Astrocyte (in vitro differentiated cells and primary cell): ENCODE data around the gene LBHD1. TPM values are rescaled to one million over a fixed set of nuclear protein-coding genes. Genes with fewer than 3 reads are reported as not detected.

Experiments used
- DNase-seq: peaks from one replicate; pipeline ENCODE4 v3.0.0-alpha.2; 2010; ENCODE audit warnings: low read depth
- FAIRE-seq: peaks from 2 replicates; lab custom pipeline; 2011; peaks lifted over from hg19 to GRCh38; lab: Jason Lieb, UNC
- H2AFZ ChIP-seq: 2 replicates; pipeline ENCODE4 v1.6.0; 2012; ENCODE audit warnings: low read depth, low read length, inconsistent platforms
- H3K27ac ChIP-seq: 2 replicates; pipeline ENCODE4 v1.5.1; 2011; ENCODE audit warnings: low read depth, low read length, inconsistent platforms
- H3K27me3 ChIP-seq: 2 replicates; pipeline ENCODE4 v1.6.0; 2011; ENCODE audit warnings: low read length, inconsistent platforms; ENCODE audit not compliant: insufficient read depth
- H3K36me3 ChIP-seq: 2 replicates; pipeline ENCODE4 v1.5.1; 2011; ENCODE audit warnings: low read length, inconsistent platforms; ENCODE audit not compliant: insufficient read depth
- H3K4me1 ChIP-seq: 2 replicates; pipeline ENCODE4 v1.5.1; 2011; ENCODE audit warnings: low read length, inconsistent platforms; ENCODE audit not compliant: insufficient read depth
- H3K4me2 ChIP-seq: 2 replicates; pipeline ENCODE4 v1.6.0; 2012; ENCODE audit warnings: low read length, inconsistent platforms
- H3K4me3 ChIP-seq: 2 replicates; pipeline ENCODE4 v1.5.1; 2011; ENCODE audit warnings: low read depth, mild to moderate bottlenecking, low read length, inconsistent platforms; ENCODE audit not compliant: insufficient read depth
- H3K79me2 ChIP-seq: 2 replicates; pipeline ENCODE4 v1.6.0; 2012; ENCODE audit warnings: mild to moderate bottlenecking, low read length, inconsistent platforms; ENCODE audit not compliant: insufficient read depth
- H3K9ac ChIP-seq: 2 replicates; pipeline ENCODE4 v1.6.0; 2012; ENCODE audit warnings: mild to moderate bottlenecking, low read length, inconsistent platforms
- H3K9me3 ChIP-seq: 2 replicates; pipeline ENCODE4 v1.5.1; 2012; ENCODE audit warnings: low read depth, mild to moderate bottlenecking, low read length, inconsistent platforms; ENCODE audit not compliant: insufficient read depth
- H4K20me1 ChIP-seq: 2 replicates; pipeline ENCODE4 v1.6.0; 2012; ENCODE audit warnings: low read length, inconsistent platforms; ENCODE audit not compliant: insufficient read depth
- H3K27ac Mint-ChIP-seq: one replicate; pipeline ENCODE4 v1.8.0; 2021; ENCODE audit warnings: mild to moderate bottlenecking, mixed read lengths; ENCODE audit not compliant: unreplicated experiment
- H3K27me3 Mint-ChIP-seq: one replicate; pipeline ENCODE4 v1.8.0; 2021; ENCODE audit warnings: low read depth, mixed read lengths; ENCODE audit not compliant: unreplicated experiment
- H3K36me3 Mint-ChIP-seq: one replicate; pipeline ENCODE4 v1.8.0; 2021; ENCODE audit warnings: low read depth, mixed read lengths; ENCODE audit not compliant: unreplicated experiment
- H3K4me1 Mint-ChIP-seq: one replicate; pipeline ENCODE4 v1.8.0; 2021; ENCODE audit warnings: low read depth, mixed read lengths; ENCODE audit not compliant: unreplicated experiment
- H3K4me3 Mint-ChIP-seq: one replicate; pipeline ENCODE4 v1.8.0; 2021; ENCODE audit warnings: mild to moderate bottlenecking, moderate library complexity, mixed read lengths; ENCODE audit not compliant: unreplicated experiment
- H3K9me3 Mint-ChIP-seq: one replicate; pipeline ENCODE4 v1.8.0; 2021; ENCODE audit warnings: mild to moderate bottlenecking, mixed read lengths; ENCODE audit not compliant: unreplicated experiment
- CTCF ChIP-seq: IDR thresholded peaks from 2 replicates; pipeline ENCODE4 v1.5.1; 2011; ENCODE audit warnings: low read depth, mild to moderate bottlenecking, inconsistent platforms, low read length, moderate library complexity; ENCODE audit not compliant: insufficient read depth
- EZH2 ChIP-seq: IDR thresholded peaks from 2 replicates; pipeline ENCODE4 v1.6.1; 2012; ENCODE audit warnings: mild to moderate bottlenecking, low read length, inconsistent platforms; ENCODE audit not compliant: insufficient read depth
- total RNA-seq: library from RNA; stranded (reverse); gene quantifications from 2 replicates; pipeline ENCODE4 v1.2.1, GENCODE V29; 2021

LBHD1 gene
- total RNA-seq, 1 donor from 2014 or later = 8.0 TPM

GRCh38 chr11:62615521-62615920, 56.5 kb downstream of the LBHD1 start:
- no peaks in the 10 kb centered on the region for H3K9me3 ChIP-seq
- peaks cover 15% of the 10 kb centered on the region for H3K4me1 ChIP-seq
- Mint-ChIP-seq H3K4me3 (no peak overlapping the region), H3K27me3 (no peaks in the 10 kb centered on the region), H3K9me3 (no peaks in the 10 kb centered on the region), H3K4me1 (peaks cover 13% of the 10 kb centered on the region), H3K27ac (no peak overlapping the region), H3K36me3 (no peaks in the 10 kb centered on the region)
- H3K36me3 ChIP-seq = no peaks in the 10 kb centered on the region
- TF ChIP-seq EZH2 (no peak), CTCF (no peak)
- no peaks in the 10 kb centered on the region for H4K20me1 ChIP-seq
- no peak overlapping the region for H3K27ac ChIP-seq
- H2AFZ ChIP-seq = no peak overlapping the region
- H3K4me3 ChIP-seq = no peak overlapping the region
- peaks cover 13% of the 10 kb centered on the region for H3K79me2 ChIP-seq
- DNase-seq (no peak), FAIRE-seq (no peak)
- no peaks in the 10 kb centered on the region for H3K27me3 ChIP-seq
- H3K9ac ChIP-seq = no peak overlapping the region
- no peak overlapping the region for H3K4me2 ChIP-seq

GRCh38 chr11:62614275-62614674, 57.8 kb downstream of the LBHD1 start:
- FAIRE-seq (no peak), DNase-seq (no peak)
- peaks cover 2% of the 10 kb centered on the region for H3K36me3 Mint-ChIP-seq
- TF ChIP-seq EZH2 = no peak
- no peak for TF ChIP-seq CTCF
- Histone ChIP-seq H4K20me1 (no peaks in the 10 kb centered on the region), H3K4me1 (peaks cover 11% of the 10 kb centered on the region), H3K27me3 (no peaks in the 10 kb centered on the region), H3K9ac (no peak overlapping the region), H3K79me2 (peaks cover 13% of the 10 kb centered on the region), H3K4me3 (no peak overlapping the region), H3K27ac (no peak overlapping the region), H2AFZ (no peak overlapping the region), H3K36me3 (no peaks in the 10 kb centered on the region), H3K9me3 (no peaks in the 10 kb centered on the region), H3K4me2 (no peak overlapping the region)
- H3K4me3 Mint-ChIP-seq = peak overlapping the region; percentile 23
- no peaks in the 10 kb centered on the region for H3K27me3 Mint-ChIP-seq
- H3K4me1 Mint-ChIP-seq = peaks cover 15% of the 10 kb centered on the region
- H3K9me3 Mint-ChIP-seq = no peaks in the 10 kb centered on the region
- no peak overlapping the region for H3K27ac Mint-ChIP-seq

- H3K9me3 Mint-ChIP-seq = no peaks in the 10 kb centered on the region
These were observed 58.7 kb downstream of the LBHD1 start for GRCh38 chr11:62613291-62613778.

More at GRCh38 chr11:62613291-62613778, 58.7 kb downstream of the LBHD1 start:
- peaks cover 6% of the 10 kb centered on the region for H3K36me3 Mint-ChIP-seq
- no peaks in the 10 kb centered on the region for H3K9me3 ChIP-seq
- H3K4me3 ChIP-seq = no peak overlapping the region
- no peaks in the 10 kb centered on the region for H4K20me1 ChIP-seq
- H2AFZ ChIP-seq = peak overlapping the region; percentile 26
- peaks cover 9% of the 10 kb centered on the region for H3K79me2 ChIP-seq
- H3K27ac Mint-ChIP-seq = no peak overlapping the region
- peak overlapping the region; percentile 34 for H3K4me3 Mint-ChIP-seq
- no peak overlapping the region for H3K27ac ChIP-seq
- peaks cover 11% of the 10 kb centered on the region for H3K4me1 ChIP-seq
- H3K4me1 Mint-ChIP-seq = peaks cover 14% of the 10 kb centered on the region
- TF ChIP-seq CTCF (no peak), EZH2 (no peak)
- H3K36me3 ChIP-seq = no peaks in the 10 kb centered on the region
- no peaks in the 10 kb centered on the region for H3K27me3 ChIP-seq
- peak overlapping the region; percentile 87 for H3K9ac ChIP-seq
- no peaks in the 10 kb centered on the region for H3K27me3 Mint-ChIP-seq
- peak overlapping the region; percentile 96 for H3K4me2 ChIP-seq
- FAIRE-seq (no peak), DNase-seq (no peak)
